ENCODE data around the gene ZSCAN10.

ZSCAN10 gene

DNA sequence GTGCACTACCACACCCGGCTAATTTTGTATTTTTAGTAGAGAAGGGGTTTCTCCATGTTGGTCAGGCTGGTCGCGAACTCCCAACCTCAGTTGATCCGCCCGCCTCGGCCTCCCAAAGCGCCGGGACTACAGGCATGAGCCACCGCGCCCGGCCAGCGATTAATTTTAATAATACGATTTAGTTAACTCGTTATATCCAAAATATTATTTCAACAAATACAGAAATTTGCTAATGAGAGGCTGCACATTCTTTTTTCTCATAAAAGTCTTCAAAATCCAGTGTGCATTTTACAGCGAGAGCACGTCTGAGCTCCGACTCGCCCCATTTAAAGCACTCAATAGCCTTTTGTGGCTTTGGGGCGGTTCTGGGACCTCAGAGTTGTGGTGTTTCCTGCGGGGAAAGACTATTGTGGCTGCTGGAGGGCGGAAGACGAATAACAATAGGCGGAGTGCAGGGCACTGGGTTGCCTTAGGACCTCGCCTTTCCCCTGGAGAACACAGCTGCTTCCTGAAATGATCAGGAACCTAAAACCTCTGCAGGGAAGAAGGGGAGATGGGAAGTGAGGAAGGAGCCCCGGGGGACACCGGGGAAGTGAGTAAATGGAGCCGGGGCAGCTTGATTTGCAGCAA is 2.9 kb upstream of the ZSCAN10 start:
- DNase-seq: no peak

DNA sequence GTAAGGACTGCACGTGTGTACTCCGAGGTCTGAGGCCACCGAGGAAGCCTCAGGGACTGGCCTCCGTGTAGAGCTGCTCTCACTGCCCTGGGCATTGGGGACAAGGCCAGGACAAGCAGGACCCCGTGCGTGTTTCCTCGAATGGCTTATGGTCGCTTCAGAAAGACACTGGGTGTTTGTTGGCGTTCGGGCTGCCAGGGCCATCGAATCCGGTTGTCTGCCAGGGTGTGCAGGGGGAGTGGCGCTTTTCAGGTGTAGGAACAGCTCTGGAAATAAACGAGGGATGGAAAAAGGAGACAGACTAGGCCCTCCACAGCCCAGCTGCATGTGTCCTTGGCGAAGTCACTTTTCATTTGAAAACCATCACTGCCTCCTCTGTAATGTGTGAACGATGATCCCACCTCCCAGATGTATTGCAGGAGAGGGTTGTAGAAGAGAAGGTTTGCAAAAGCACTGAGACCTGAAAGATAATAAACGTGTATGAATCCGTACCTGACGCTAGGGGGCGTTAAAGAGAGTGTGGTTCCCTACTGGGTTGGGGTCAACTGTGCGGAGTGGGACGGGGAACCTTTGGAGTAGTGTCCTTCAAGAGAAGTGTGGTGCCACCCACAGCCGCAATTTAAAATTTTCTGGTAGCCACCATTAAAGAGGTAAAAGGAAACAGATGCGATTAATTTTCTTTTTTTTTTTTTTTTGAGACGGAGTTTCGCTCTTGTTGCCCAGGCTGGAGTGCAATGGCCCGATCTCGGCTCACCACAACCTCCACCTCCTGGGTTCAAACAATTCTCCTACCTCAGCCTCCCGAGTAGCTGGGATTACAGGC is 2.1 kb upstream of the ZSCAN10 start:
- DNase-seq: no peak

GRCh38 chr16:3099732-3100499 is 822 bp upstream of the ZSCAN10 start:
- DNase-seq: peak; percentile 52

GRCh38 chr16:3099395-3099731 is 269 bp upstream of the ZSCAN10 start:
- DNase-seq: no peak

DNA sequence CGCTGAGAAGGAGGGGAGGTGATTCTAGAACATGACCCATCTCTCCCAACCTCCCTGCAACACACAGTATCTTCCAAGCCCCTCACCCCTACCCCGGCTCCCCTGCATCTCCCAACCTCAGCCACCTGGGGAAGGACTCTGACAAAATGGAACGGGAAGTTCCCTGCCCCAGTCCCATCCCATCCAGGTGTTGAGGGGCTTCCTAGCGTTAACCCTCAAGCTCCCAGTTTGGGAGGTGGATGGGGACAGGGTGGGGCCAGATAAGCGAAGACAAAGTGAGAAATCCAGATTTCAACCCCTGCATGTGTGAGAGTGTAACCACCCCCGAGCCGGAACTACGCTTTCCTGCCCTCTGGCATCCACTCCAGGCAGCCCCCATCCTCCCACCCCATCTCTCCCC is 1.8 kb downstream of the ZSCAN10 start:
- DNase-seq: no peak

GRCh38 chr16:3096362-3096761 is 2.7 kb downstream of the ZSCAN10 start:
- DNase-seq: no peak

DNA sequence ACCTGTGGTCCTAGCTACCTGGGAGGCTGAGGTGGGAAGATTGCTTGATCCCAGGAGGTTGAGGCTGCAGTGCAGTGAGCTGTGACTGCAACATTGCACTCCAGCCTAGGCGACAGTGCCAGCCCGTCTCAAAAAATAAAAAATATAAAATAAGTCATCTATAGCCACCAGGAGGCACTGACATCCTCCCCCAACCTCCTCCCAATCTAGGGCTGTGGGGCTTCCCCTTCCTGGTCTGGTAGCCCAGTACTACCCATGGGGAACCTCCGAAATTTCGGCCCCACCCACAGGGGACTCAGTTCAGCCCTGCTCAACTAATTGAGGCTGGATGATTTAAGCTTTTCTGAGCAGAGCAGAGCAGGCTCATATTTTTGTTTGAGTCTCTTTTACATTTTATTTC is 3.2 kb downstream of the ZSCAN10 start:
- no peak for DNase-seq

DNA sequence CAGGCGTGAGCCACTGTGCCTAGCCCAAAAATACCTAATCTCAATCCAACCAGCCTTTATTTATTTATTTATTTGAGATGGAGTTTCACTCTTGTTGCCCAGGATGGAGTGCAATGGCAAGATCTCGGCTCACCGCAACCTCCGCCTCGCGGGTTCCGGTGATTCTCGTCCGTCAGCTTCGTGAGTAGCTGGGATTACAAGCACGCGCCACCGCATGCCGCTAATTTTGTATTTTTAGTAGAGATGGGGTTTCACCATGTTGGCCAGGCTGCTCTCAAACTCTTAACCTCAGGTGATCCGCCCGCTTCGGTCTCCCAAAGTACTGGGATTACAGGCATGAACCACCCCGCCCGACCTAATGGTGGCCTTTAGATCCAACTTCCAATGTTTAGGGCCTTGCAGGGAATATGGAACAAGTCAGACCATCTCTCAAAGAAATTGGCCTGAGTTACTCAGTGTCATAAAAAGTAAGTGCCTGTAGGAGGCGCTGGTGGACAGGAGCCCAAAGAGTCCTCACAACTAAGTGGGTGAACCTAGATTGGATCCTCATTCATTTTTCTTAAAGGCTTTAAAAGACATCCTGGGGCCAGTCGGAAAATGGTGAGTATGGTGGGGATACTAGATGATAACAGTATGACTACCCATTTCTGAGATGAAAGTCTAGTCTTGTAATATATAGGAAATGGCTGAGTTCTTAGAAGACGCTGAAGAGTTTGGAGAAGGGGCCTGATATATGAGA is 4.6 kb downstream of the ZSCAN10 start:
- no peak for DNase-seq

- DNase-seq: no peak
These were observed 6.6 kb downstream of the ZSCAN10 start for GRCh38 chr16:3092501-3092941.

- DNase-seq: no peak
These were observed 7.5 kb downstream of the ZSCAN10 start for GRCh38 chr16:3091551-3091950.

DNA sequence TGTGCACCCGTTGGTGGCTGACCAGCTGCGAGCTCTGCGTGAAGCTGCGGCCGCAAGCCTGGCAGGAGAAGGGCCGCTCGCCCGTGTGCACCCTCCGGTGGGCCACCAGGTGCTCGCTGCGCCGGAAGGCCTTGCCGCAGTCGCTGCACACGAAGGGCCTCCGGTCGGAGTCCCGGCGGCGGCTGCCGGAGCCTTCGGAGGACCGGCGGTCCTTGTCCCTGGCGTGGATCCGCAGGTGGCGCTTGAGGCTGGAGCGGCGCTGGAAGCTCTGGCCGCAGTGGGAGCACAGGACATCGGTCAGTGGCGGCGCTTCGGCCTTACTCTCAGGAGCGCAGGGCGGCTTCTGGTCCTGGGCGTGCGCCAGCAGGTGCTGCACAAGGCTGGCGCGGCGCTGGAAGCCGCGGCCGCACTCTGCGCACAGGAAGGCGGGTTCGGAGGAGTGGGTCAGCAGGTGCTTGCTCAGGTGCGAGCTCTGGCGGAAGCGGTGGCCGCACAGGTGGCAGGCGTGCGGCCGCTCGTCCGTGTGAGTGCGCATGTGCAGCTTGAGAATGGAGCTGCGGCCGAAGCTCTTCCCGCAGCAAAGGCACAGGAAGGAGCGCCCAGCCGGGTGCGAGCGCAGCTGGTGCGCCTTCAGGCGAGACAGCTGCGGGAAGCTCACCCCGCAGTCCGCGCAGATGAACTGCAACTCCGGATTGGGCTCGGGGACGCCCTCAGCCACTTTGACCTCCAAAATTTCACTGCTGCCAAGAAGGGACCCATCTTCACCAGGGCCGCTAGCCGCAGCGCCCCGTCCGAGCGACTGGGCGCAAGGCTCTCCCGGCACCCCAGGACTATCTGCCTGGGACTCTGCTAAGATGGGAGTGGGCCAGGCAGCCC is 9.1 kb downstream of the ZSCAN10 start:
- no peak for DNase-seq

DNA sequence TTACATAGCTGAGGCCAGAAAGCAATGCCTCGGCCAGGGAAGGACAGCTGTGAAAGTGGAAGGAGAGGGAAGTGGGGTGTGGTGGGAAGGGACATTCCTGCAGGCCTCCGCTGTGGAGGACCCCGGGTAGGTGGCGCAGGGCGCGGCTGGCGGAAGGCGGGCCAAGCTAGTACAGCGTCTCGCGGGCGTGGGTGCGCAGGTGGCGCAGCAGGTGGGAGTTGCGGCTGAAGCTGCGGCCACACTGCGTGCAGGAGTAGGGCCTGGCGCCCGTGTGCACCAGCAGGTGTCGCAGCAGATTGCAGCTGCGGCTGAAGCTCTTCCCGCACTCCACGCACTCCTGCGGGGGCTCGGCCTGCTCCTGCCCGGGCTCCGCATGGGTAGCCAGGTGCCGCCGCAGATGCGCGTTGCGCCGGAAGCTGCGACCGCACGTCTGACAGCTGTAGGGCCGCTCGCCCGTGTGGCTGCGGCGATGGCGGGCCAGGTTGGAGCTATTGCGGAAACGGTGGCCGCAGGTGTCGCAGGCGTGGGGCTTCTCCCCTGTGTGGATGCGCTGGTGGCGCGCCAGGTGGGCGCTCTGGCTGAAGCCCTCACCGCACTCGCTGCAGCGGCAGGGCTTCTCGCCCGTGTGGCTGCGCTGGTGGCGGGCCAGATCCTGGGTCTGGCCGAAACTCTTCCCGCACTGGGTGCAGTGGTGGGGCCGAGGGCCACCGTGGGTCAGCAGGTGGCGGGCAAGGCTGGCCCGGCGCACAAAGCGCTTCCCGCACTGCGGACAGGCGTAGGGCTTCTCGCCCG is 10.0 kb downstream of the ZSCAN10 start:
- DNase-seq: no peak

DNA sequence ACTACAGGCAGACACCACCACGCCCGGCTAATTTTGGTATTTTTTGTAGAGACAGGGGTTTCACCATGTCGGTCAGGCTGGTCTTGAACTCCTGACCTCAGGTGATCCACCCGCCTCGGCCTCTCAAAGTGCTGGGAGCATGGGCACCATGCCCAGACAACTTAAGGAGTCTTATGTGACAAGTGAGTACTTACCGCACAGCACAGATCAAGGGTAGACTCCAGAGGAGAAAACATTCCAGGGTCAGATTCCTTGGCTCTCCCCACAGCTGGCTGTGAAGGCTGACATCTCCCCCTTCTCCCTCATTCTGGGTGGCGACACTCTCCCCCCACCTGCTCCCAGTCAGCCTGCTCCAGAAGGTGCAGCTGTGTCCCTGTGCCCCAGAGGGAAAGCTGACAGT is 10.6 kb downstream of the ZSCAN10 start:
- DNase-seq: no peak

- DNase-seq: no peak
These were observed 11.6 kb downstream of the ZSCAN10 start for GRCh38 chr16:3087243-3088235.

DNA sequence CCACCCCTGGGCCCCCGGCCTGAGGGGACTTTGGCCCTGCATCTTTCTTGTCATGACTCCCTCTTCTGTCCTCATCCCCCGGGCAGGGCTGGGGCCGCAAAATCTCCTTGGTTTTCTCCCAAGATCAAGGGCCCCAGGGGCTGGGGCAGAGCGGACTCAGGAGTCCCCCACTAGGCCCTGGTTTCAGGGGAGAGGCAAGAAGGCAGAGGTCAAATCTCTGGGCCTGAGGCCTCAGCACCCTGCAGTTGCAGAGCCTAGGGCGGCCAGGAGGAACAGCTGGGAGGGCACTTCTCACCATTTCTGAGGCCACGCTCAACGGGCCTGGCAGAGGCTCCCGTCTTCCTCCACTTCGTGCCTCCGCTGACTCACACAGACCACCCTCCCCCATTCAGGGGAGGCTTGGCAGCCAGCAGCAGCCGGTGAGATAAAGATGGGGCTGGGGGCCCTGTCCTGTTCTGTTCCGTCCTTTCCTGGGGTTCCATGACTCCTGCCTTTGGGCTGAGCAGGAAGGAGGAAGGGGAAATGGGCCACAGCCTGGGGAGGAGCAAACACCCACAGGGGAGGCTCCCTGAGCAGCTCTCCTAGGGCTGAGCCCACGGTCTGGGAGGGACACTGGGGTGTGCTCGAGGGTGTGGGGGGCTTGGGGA is 12.4 kb downstream of the ZSCAN10 start:
- no peak for DNase-seq

DNA sequence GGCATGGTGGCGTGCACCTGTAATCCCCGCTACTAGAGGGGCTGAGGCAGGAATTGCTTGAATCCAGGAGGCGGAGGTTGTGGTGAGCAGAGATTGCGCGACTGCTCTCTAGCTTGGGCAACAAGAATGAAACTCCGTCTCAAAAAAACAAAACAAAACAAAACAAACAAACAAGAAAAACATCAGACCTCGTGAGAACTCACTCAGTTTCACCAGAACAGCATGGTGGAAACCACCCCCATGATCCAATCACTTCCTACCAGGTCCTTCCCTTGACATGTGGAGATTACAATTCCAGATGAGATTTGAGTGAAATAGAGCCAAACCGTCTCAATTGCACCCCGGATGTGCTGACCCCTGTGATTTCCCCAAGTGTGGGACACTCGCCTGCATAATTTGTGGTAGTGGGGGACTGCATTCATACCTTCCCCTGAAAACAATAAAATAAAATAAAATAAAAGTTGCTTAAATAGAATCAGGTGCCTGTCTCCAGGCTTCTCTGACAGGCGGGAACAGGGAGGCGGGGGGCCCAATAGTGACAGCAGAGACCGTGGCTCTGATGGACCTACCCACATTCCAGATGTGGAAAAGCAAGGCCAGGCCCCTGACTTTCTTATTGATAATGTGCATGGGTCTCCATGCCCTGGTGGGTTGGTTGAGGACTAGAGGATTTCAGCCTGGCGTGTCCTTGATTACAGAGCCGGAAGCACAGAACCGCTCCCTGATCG is 13.1 kb downstream of the ZSCAN10 start:
- no peak for DNase-seq

DNA sequence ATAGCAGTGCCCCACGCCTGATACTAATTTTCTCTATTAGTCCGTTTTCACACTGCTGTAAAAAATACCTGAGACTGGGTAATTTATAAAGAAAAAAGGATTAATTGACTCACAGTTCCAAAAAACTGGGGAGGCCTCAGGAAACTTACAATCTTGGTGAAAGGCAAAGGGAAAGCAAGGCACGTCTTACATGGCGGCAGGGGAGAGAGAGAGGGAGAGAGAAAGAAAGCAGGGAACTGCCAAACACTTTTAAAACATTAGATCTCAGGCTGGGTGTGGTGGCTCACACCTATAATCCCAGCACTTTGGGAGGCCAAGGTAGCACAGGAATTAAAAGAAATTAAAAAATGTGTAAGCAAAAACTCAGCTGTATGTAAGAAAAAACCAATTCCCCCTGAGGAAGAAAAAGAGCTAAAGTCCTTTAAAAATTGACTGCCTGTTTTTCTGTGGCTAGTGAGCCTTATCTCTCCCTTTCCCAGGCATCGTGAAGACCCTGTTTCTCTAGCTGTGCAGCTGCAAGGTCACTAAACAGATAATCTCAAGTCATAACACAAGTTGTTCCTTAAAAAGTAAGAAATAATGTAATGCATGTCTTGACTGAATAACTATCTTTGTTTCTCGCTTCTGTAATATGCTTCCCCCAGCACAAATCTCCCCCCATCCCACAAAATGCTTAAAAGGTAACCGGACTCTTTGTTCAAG is 14.0 kb downstream of the ZSCAN10 start:
- no peak for DNase-seq

DNA sequence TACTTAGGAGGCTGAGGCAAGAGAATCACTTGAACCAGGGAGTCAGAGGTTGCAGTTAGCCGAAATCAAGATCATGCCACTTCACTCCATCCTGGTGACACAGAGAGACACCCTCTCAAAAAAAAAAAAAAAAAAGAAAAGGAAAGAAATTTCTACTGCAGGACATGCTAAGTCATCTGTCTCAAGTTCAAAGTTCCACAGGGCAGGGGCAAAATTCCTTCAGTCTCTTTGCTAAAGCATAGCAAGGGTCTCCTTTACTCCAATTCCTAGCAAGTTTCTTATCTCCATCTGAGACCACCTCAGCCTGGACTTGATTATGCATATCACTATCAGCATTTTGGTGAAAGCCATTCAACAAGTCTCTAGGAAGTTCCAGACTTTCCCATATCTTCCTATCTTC is 14.6 kb downstream of the ZSCAN10 start:
- DNase-seq: no peak

Measured in NCI-H524 treated with DMSO at 0.1 percent for 48 hours (cell line).